HEK293T (cell line): Measurements from ENCODE around the gene ABCA6.

Experiments
- BHLHE40 ChIP-seq: fragments of 450-650 bp; IDR thresholded peaks from 2 replicates; pipeline ENCODE4 v1.6.1; 2016; ENCODE audit warnings: mild to moderate bottlenecking, moderate library complexity, borderline replicate concordance
- FOXK2 ChIP-seq: fragments of 450-650 bp; IDR thresholded peaks from 2 replicates; pipeline ENCODE4 v1.6.1; 2016; ENCODE audit warnings: mild to moderate bottlenecking
- L3MBTL2 ChIP-seq: fragments of 450-650 bp; conservative IDR thresholded peaks from 2 replicates; pipeline ENCODE4 v1.6.1; 2016; ENCODE audit warnings: mild to moderate bottlenecking
- NFRKB ChIP-seq: fragments of 450-650 bp; IDR thresholded peaks from 2 replicates; pipeline ENCODE4 v1.6.1; 2016; ENCODE audit warnings: mild to moderate bottlenecking, moderate library complexity
- PKNOX1 ChIP-seq: fragments of 450-650 bp; IDR thresholded peaks from 2 replicates; pipeline ENCODE4 v1.6.1; 2016
- SP1 ChIP-seq: fragments of 450-650 bp; IDR thresholded peaks from 2 replicates; pipeline ENCODE4 v1.6.1; 2017
- SUZ12 ChIP-seq: fragments of 450-650 bp; IDR thresholded peaks from 2 replicates; pipeline ENCODE4 v1.6.1; 2016; ENCODE audit warnings: mild to moderate bottlenecking
- TARDBP ChIP-seq: fragments of 450-650 bp; IDR thresholded peaks from 2 replicates; pipeline ENCODE4 v1.6.1; 2016
- ZNF384 ChIP-seq: fragments of 450-650 bp; IDR thresholded peaks from 2 replicates; pipeline ENCODE4 v1.6.1; 2016

GRCh38 chr17:69093279-69093789 lies 48.4 kb downstream of the ABCA6 start:
- no peak for TF ChIP-seq L3MBTL2
- TF ChIP-seq SP1: no peak
- TF ChIP-seq SUZ12: no peak
- no peak for TF ChIP-seq PKNOX1
- TF ChIP-seq BHLHE40: no peak
- no peak for TF ChIP-seq TARDBP
- TF ChIP-seq ZNF384: no peak
- TF ChIP-seq FOXK2: no peak
- no peak for TF ChIP-seq NFRKB
